ENCODE data around the gene PROSER3.

- TF ChIP-seq CTCF (IDR thresholded peaks at IDR 0.05 in 2 of 3, conservative IDR thresholded peaks at IDR 0.05 in 1 of 3; ENCODE audit: insufficient read depth in 2 of 3, low read depth in 1 of 3, low read length in 3 of 3) (no peak), POLR2AphosphoS5 (IDR thresholded peaks at IDR 0.05; ENCODE audit: control insufficient read depth, insufficient read depth, low read depth, low read length) (no peak), NR2C2 (CRISPR knock-in tag; IDR thresholded peaks at IDR 0.05) (no peak), NR2C2 (tag; IDR thresholded peaks at IDR 0.05) (no peak), FOXA1 (IDR thresholded peaks at IDR 0.05; ENCODE audit: borderline replicate concordance) (no peak), ERF (CRISPR knock-in tag; IDR thresholded peaks at IDR 0.05) (no peak), KAT7 (CRISPR knock-in tag; IDR thresholded peaks at IDR 0.05; ENCODE audit: borderline replicate concordance) (no peak), SP1 (CRISPR knock-in tag; IDR thresholded peaks at IDR 0.05) (no peak), PCBP1 (IDR thresholded peaks at IDR 0.05; ENCODE audit: low read depth, low read length, poor library complexity, severe bottlenecking) (no peak), ZNF717 (CRISPR knock-in tag; IDR thresholded peaks at IDR 0.05) (no peak), ZZZ3 (IDR thresholded peaks at IDR 0.05) (no peak)
- TF ChIP-seq, protein P1, sequence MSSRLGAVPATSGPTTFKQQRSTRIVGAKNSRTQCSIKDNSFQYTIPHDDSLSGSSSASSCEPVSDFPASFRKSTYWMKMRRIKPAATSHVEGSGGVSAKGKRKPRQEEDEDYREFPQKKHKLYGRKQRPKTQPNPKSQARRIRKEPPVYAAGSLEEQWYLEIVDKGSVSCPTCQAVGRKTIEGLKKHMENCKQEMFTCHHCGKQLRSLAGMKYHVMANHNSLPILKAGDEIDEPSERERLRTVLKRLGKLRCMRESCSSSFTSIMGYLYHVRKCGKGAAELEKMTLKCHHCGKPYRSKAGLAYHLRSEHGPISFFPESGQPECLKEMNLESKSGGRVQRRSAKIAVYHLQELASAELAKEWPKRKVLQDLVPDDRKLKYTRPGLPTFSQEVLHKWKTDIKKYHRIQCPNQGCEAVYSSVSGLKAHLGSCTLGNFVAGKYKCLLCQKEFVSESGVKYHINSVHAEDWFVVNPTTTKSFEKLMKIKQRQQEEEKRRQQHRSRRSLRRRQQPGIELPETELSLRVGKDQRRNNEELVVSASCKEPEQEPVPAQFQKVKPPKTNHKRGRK (tag; IDR thresholded peaks at IDR 0.05), result no peak
- TF ChIP-seq, protein P2, sequence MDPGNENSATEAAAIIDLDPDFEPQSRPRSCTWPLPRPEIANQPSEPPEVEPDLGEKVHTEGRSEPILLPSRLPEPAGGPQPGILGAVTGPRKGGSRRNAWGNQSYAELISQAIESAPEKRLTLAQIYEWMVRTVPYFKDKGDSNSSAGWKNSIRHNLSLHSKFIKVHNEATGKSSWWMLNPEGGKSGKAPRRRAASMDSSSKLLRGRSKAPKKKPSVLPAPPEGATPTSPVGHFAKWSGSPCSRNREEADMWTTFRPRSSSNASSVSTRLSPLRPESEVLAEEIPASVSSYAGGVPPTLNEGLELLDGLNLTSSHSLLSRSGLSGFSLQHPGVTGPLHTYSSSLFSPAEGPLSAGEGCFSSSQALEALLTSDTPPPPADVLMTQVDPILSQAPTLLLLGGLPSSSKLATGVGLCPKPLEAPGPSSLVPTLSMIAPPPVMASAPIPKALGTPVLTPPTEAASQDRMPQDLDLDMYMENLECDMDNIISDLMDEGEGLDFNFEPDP (CRISPR knock-in tag; IDR thresholded peaks at IDR 0.05), result no peak
- TF ChIP-seq, protein P3, sequence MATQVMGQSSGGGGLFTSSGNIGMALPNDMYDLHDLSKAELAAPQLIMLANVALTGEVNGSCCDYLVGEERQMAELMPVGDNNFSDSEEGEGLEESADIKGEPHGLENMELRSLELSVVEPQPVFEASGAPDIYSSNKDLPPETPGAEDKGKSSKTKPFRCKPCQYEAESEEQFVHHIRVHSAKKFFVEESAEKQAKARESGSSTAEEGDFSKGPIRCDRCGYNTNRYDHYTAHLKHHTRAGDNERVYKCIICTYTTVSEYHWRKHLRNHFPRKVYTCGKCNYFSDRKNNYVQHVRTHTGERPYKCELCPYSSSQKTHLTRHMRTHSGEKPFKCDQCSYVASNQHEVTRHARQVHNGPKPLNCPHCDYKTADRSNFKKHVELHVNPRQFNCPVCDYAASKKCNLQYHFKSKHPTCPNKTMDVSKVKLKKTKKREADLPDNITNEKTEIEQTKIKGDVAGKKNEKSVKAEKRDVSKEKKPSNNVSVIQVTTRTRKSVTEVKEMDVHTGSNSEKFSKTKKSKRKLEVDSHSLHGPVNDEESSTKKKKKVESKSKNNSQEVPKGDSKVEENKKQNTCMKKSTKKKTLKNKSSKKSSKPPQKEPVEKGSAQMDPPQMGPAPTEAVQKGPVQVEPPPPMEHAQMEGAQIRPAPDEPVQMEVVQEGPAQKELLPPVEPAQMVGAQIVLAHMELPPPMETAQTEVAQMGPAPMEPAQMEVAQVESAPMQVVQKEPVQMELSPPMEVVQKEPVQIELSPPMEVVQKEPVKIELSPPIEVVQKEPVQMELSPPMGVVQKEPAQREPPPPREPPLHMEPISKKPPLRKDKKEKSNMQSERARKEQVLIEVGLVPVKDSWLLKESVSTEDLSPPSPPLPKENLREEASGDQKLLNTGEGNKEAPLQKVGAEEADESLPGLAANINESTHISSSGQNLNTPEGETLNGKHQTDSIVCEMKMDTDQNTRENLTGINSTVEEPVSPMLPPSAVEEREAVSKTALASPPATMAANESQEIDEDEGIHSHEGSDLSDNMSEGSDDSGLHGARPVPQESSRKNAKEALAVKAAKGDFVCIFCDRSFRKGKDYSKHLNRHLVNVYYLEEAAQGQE (IDR thresholded peaks at IDR 0.05; ENCODE audit: borderline replicate concordance), result no peak
- TF ChIP-seq, protein P3 (CRISPR knock-in tag; IDR thresholded peaks at IDR 0.05; ENCODE audit: low read depth), result no peak
- TF ChIP-seq, protein P4, sequence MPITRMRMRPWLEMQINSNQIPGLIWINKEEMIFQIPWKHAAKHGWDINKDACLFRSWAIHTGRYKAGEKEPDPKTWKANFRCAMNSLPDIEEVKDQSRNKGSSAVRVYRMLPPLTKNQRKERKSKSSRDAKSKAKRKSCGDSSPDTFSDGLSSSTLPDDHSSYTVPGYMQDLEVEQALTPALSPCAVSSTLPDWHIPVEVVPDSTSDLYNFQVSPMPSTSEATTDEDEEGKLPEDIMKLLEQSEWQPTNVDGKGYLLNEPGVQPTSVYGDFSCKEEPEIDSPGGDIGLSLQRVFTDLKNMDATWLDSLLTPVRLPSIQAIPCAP (CRISPR knock-in tag; IDR thresholded peaks at IDR 0.05; ENCODE audit: borderline replicate concordance), result no peak
Measured at GRCh38 chr19:35777086-35777841, 19.3 kb downstream of the PROSER3 start.

All from K562 (cell line).